Astrocyte of the cerebellum (primary cell): Measurements from ENCODE around the gene PRKCA.

Experiments used
- DNase-seq: peaks from one replicate; pipeline ENCODE4 v3.0.0-alpha.2; 2011; ENCODE audit warnings: low read depth
- H3K4me3 ChIP-seq: 2 replicates; pipeline ENCODE4 v1.5.1; 2011; ENCODE audit warnings: mild to moderate bottlenecking, low read depth, low read length, moderate library complexity
- in situ Hi-C: cut with HindIII; loops from 2 replicates; pipeline ENCODE4 v1.10.0; 2017; ENCODE audit warnings: low sequenced_read_pairs
- TF ChIP-seq, protein P1 (sequence below): IDR thresholded peaks from 2 replicates; pipeline ENCODE4 v1.5.1; 2012; ENCODE audit warnings: low read length, low read depth, moderate library complexity, mild to moderate bottlenecking; ENCODE audit errors: missing control alignments

The PRKCA gene

DNA sequence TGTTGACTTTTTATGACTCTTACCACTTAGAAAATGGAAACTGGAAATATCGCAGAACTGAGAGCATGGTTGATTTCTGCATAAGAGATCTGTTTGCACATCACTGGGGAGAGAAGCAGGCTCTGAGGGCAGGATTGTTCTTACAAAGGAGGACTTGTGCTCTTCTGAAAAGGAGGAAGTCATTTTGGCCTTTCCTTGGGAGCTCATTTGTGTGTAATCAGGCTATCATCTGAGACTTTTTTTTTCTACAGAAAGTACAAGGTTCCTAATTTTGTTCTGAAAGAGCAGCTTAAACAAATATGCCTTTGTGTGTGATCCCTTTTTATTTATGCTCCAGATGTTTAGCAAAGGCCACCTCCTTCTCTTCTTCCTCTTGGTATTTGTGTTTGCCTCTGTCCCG lies 386.8 kb downstream of the PRKCA start:
- in situ Hi-C loops: no loop called here
- no peak for DNase-seq
- TF ChIP-seq, protein P1, sequence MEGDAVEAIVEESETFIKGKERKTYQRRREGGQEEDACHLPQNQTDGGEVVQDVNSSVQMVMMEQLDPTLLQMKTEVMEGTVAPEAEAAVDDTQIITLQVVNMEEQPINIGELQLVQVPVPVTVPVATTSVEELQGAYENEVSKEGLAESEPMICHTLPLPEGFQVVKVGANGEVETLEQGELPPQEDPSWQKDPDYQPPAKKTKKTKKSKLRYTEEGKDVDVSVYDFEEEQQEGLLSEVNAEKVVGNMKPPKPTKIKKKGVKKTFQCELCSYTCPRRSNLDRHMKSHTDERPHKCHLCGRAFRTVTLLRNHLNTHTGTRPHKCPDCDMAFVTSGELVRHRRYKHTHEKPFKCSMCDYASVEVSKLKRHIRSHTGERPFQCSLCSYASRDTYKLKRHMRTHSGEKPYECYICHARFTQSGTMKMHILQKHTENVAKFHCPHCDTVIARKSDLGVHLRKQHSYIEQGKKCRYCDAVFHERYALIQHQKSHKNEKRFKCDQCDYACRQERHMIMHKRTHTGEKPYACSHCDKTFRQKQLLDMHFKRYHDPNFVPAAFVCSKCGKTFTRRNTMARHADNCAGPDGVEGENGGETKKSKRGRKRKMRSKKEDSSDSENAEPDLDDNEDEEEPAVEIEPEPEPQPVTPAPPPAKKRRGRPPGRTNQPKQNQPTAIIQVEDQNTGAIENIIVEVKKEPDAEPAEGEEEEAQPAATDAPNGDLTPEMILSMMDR: no peak
- no peak overlapping the region for H3K4me3 ChIP-seq

DNA sequence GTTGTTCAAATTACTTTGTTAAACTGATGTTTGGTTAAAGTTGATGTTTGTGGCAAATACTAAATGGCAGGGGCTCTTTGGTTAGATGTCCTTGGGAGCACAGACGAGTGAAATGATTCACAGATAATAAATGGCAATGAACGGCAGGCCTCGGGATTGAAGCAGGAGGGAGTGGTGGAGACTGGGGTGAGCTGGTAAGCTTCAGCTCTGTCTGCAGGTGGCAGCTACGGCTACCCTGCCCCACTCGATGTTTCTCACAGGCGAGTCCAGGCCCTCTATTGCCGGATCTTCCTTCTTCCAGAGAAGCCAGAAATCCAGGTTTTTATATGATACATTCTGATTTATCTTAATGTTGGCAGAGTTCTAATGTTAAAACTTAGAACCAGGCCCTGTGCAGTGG lies 387.8 kb downstream of the PRKCA start:
- DNase-seq: no peak
- in situ Hi-C loops: no loop called here
- H3K4me3 ChIP-seq: no peak overlapping the region
- TF ChIP-seq, protein P1: no peak

DNA sequence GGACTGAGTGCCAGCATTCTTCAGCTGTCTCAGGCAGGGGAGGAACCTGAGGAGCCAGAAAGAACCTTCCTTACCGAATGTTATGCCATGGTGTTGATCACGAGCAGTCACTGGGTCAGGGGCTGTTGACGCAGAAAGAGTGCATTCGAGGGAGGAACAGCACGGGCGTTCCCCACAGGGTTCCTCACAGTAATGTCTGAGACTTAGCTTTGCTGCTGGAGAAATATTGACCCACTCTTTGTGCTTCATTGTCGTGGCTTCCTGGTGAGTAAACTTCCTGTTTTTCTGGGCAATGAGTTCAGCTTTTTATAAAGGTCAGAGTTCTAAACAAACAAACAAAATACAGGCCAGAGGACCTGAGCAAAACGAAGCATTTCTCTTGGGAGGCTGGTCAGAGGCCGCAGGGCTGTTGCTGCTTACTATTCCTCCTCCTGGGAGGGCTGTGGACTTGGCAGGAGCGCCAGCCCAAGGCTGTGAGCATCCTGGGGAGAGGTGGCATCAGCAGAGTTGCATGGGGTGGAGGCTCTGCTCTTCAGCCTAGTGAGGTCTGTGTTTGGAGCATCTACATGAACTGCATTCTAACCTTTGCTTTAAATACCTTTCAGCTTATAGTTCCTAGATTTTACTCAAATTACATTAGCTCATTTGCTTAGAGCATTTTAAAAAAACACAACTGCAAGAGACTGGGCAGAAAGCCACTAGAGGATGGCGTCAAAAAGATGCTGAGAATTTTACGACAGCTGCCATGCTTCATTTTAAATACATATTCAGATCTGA lies 389.4 kb downstream of the PRKCA start:
- TF ChIP-seq, protein P1: no peak
- DNase-seq: peak; percentile 39
- no peak overlapping the region for H3K4me3 ChIP-seq
- in situ Hi-C loops: no loop called here

DNA sequence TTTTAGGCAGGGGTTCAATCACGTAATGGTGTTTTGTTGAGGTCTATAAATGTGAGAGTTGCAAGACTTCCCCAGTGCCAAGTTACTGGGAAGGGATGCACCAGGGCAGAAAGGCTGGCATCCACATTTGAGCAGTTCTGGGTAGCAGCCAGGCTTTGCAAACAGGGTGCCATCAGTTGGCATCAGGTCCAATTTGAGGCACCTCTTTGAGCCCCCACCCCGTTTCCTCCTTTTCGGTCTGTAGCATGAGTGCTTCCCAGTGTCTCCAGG lies 389.9 kb downstream of the PRKCA start:
- TF ChIP-seq, protein P1: no peak
- no peak overlapping the region for H3K4me3 ChIP-seq
- DNase-seq: no peak
- in situ Hi-C loops: no loop called here

DNA sequence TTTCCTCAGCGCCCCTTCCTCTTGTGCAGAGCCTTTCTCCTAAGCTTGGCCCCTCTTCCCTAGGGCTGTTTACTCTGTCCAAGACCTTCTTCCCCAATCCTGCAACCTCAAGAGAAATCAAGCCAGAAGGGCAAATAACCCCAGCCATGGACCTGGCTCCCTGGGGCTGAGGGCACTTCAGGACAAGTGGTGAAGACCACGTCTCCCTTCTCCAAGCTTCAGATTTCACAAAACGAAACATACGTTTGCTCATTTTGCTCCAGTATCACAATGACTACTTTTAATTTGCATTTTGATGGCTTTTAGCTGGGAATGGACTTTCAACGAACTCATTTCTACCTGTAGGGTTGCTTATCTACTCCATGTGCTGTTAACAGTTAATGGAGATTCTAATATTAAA lies 392.7 kb downstream of the PRKCA start:
- H3K4me3 ChIP-seq: no peak overlapping the region
- in situ Hi-C loops: no loop called here
- DNase-seq: no peak
- TF ChIP-seq, protein P1: no peak

DNA sequence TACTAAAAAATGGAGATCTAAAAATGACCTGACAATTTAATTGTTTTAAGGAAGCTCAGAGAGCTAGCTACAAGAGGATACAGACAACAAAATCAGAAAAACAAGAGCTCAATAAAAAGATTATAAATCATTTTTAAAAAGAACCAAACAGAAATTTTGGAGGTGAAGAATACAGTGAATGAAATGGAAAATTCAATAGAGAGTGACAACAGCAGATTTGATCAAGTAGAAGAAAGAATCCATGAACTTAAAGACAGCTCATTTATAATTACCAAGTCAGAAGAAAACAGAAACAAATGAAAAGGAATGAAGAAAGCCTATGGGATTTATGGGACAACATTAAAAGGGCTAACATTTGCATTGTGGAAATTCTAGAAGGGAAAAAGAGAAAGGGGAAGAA lies 395.9 kb downstream of the PRKCA start:
- in situ Hi-C loops: no loop called here
- no peak overlapping the region for H3K4me3 ChIP-seq
- TF ChIP-seq, protein P1: no peak
- DNase-seq: no peak

DNA sequence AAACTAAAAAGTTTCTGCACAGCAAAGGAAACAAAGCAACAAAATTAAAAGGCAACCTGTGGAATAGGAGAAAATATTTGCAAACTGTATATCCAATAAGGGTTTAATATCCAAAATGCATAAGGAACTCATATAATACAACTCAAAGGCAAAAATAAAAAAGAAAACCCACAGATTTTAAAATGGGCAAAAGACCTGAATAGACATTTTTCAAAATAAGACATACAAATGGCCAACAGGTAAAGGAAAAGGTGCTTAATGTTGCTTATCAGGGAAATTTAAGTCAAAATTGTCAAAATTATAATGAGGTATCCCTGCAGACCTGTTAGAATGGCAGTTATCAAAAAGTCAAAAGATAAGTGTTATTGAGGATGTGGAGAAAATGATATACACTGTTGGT lies 399.0 kb downstream of the PRKCA start:
- TF ChIP-seq, protein P1: no peak
- H3K4me3 ChIP-seq: no peak overlapping the region
- no peak for DNase-seq
- in situ Hi-C loops: loop anchor here (25.0 kb wide), 1 partner anchor 211 kb away; no protein-coding TSS in a partner anchor
